SK-MEL-5 (cell line): ENCODE results near the gene AUP1. TPM values are rescaled to one million over a fixed set of nuclear protein-coding genes. Genes with fewer than 3 reads are reported as not detected.

Experiments
- DNase-seq: peaks from one replicate; pipeline ENCODE4 v3.0.0-alpha.2; 2016; ENCODE audit warnings: low read depth, low spot score
- in situ Hi-C: cut with HindIII; loops from 2 replicates; pipeline ENCODE4 v1.10.0; 2016; ENCODE audit warnings: low sequenced_read_pairs, high pct_unique_total_duplicates, low pct_unique_long_range_greater_than_20kb
- total RNA-seq: library from RNA; depleted of rRNA; stranded (reverse); fragments of >200 nt; shearing (Covaris generic); gene quantifications from 2 replicates; pipeline ENCODE4 v1.2.3, GENCODE V29; 2014

The AUP1 gene
- total RNA-seq, 1 experiment from 2014 or later: 366 TPM

- in situ Hi-C loops: no loop called here
- DNase-seq: no peak
Measured at GRCh38 chr2:74546004-74546403, 16.5 kb upstream of the AUP1 start.

DNA sequence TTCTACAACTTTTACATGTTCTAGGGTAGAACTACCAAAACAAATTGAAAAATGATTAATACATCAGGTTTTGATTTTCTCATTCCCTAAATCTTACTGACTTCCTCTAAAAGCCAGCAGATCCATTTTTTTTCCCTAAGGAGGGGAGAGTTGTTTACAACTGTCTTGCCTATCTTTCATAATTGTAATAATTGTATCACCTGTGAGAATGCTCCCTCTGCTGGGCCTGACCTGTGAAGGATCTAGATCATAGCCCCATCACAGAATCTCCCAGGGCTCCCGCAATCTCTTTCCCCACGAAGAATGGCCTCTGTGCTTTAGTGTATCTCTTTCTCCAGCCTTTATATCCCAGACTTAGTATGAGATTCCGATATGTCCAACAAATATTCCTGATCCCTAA, 15.1 kb upstream of the AUP1 start:
- in situ Hi-C loops: no loop called here
- DNase-seq: no peak

DNA sequence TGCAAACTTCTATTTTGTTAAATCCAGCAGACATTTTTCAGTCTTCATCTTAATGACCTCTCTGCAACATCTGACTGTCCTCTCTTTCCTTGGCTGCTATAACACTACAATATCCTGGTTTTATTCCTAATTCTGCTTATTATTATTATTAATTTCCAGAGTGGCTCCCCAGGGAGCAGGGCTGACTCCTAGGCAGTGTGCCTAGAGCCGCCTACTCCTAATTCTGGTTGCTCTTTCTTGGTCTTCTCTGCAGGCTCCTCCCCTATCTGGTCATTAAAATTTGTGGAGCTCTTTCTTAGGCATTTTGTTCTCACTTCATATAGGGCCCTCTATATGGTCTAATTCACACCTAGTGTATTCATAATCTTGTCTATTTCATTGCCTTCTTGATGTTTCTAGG, 13.5 kb upstream of the AUP1 start:
- no peak for DNase-seq
- in situ Hi-C loops: no loop called here

DNA sequence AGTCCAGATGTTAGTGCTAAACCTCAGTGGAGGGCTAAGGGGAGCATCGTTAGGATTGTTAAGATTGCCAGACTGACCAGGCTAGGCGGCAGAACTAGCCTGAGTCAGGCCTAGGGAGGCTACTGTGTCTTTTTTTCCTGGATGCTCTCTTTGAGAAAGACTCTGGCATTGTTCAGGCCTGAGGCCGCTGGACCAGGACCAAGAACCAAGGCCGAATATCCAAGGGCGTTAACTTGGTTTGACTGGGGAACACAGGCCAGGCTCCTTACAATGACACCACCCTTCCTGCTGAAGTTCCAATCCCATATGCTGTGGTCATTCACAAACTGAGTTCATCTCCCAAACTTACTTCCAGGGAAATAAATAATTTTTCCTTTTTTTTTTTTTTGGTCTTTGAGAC, 10.8 kb upstream of the AUP1 start:
- in situ Hi-C loops: no loop called here
- no peak for DNase-seq

DNA sequence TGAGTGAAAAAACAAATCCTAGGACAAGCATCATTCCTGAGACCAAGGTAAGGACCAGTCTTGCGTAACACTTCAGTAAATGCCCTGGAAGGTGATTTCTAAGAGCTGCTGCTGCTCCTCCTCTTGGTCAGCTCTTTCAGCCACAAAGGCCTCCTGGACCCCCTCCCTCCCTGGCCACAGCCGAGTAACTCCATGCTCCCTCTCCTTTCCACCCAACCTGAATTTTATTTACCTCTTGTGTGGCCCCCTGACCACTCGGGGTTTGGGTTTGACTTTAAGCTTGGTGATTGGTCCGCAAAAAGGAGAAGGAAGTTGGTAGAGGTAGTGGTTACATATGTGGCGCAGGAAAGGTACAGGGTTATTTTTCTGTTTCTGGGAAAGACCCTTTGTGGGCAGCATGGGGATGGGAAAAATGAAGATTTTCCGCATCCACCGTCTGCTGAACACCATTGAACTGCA, 9.4 kb upstream of the AUP1 start:
- no peak for DNase-seq
- in situ Hi-C loops: loop anchor here (5.0 kb wide), 1 partner anchor 48 kb away; no protein-coding TSS in a partner anchor

DNA sequence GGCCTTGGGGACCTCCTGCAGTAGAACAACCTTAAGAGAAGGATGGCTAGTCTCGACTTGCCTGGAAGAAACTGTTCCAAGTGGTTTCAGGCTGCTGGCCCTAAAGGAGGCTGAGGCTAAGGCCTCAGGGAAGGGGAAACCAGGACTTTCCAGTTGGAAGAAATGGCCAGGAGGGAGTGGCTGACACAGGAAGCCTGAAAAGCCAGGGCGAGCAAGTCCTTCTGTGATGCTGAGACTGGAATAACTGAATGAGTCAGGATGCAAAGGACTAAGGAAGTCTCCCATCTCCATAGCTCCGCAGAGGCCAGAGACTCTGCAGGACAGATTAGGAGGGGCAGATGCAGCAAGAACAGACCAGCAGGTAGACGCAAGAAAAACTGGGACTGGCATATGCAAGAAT, 7.6 kb upstream of the AUP1 start:
- in situ Hi-C loops: loop anchor here (5.0 kb wide), 1 partner anchor 50 kb away; no protein-coding TSS in a partner anchor
- no peak for DNase-seq

DNA sequence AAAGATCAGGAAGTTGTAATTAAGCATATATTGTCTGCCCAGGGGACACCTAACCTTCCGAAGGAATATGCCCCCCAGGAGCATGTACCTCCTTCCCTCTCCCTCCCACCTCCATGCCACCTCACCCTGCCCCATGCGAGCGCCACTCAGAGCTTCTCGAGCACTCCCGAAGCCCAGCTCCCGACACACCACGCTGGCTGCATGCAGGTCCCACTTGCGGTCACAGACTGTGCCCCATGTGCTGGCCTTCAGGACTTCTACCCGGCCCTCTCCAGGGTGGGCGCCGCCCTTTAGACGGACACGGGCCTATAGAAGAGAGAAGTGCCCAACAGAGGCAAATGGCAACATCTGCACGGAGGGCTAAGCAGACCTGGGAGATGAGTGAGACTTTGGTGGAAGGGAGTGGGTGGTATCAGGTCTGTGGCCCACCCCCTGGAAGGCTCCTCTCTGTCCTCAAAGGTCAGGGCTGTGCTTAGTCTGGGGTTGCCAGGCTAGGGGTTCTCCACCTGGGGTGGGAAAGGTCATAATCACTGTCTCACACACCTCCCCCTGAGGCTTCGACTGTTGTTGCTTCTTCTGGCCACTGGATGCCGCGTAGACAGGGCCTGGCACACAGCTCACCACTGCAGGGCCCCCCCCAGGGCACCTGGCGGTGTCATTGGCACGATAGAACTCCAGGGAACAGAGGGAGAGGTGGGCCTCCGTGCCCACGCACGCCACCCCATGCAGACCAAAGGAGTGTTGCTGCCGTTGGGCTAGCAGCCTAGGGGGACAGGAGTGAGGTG, 6.9 kb upstream of the AUP1 start:
- in situ Hi-C loops: loop anchor here (5.0 kb wide), 1 partner anchor 51 kb away; no protein-coding TSS in a partner anchor

GRCh38 chr2:74535440-74535965, 6.0 kb upstream of the AUP1 start:
- in situ Hi-C loops: loop anchor here (5.0 kb wide), 1 partner anchor 52 kb away; no protein-coding TSS in a partner anchor
- DNase-seq: no peak

More for the DNA sequence above, 6.9 kb upstream of the AUP1 start:
- DNase-seq: no peak

GRCh38 chr2:74534411-74534810, 4.9 kb upstream of the AUP1 start:
- in situ Hi-C loops: no loop called here

GRCh38 chr2:74533464-74533863, 4.0 kb upstream of the AUP1 start:
- in situ Hi-C loops: no loop called here

More at GRCh38 chr2:74534411-74534810, 4.9 kb upstream of the AUP1 start:
- no peak for DNase-seq

GRCh38 chr2:74532222-74532621, 2.7 kb upstream of the AUP1 start:
- DNase-seq: peak; percentile 76
- in situ Hi-C loops: no loop called here

More at GRCh38 chr2:74533464-74533863, 4.0 kb upstream of the AUP1 start:
- DNase-seq: no peak

GRCh38 chr2:74531666-74532065, 2.2 kb upstream of the AUP1 start:
- no peak for DNase-seq
- in situ Hi-C loops: no loop called here

DNA sequence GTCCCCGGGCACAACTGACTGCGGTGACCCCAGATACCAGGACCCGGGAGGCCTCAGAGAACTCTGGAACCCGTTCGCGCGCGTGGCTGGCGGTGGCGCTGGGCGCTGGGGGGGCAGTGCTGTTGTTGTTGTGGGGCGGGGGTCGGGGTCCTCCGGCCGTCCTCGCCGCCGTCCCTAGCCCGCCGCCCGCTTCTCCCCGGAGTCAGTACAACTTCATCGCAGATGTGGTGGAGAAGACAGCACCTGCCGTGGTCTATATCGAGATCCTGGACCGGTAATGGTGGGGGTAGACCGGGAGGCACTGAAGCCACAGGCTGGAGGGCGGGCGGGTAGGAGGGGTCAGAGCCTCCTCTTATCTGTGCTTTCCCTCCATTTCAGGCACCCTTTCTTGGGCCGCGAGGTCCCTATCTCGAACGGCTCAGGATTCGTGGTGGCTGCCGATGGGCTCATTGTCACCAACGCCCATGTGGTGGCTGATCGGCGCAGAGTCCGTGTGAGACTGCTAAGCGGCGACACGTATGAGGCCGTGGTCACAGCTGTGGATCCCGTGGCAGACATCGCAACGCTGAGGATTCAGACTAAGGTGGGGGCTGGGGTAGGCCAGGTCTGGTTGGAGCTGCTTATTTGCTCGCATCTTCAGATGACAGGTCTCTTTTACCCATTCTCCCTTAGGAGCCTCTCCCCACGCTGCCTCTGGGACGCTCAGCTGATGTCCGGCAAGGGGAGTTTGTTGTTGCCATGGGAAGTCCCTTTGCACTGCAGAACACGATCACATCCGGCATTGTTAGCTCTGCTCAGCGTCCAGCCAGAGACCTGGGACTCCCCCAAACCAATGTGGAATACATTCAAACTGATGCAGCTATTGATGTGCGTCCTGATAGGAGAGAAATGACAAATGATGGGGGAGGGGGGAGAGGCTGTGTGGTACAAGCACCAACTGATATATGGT, 1.0 kb upstream of the AUP1 start:
- in situ Hi-C loops: no loop called here
- peak; percentile 35 for DNase-seq

- no peak for DNase-seq
- in situ Hi-C loops: no loop called here
Measured at GRCh38 chr2:74528600-74529356, 728 bp downstream of the AUP1 start.

DNA sequence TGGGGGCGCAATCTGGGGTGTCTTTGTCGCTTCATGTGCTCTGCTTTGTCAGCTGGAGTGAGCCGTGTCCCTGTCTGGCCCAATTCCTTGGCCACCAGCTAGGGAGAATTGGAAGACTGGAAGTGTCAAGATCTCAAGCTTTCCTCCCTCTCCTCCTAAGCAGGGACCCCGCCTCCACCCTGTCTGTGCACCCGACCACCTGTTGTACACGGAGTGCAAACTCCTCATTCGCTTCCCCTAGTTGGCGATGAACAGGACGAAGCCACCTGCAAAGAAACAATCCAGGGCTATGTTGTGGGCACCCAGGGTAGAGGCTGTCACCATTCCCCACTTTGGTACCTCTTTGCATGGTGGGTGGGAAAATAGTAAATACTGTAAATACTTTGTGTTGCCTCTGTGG, 1.8 kb downstream of the AUP1 start:
- no peak for DNase-seq
- in situ Hi-C loops: no loop called here

GRCh38 chr2:74526649-74527230, 2.8 kb downstream of the AUP1 start:
- DNase-seq: no peak
- in situ Hi-C loops: no loop called here
